ENCODE measurements around the gene DNM3. TPM values are rescaled to one million over a fixed set of nuclear protein-coding genes. Genes with fewer than 3 reads are reported as not detected.
A peak's percentile ranks its signal among the peaks of the same experiment; 100 is the strongest.

The DNM3 gene
- total and polyA plus RNA-seq, 10 of the 15 experiments (the other 5 are each of a cell fraction or from before 2014, with no cell fraction given) = 0.03 to 1.5 (median 0.08) TPM; not detected in 3

DNA sequence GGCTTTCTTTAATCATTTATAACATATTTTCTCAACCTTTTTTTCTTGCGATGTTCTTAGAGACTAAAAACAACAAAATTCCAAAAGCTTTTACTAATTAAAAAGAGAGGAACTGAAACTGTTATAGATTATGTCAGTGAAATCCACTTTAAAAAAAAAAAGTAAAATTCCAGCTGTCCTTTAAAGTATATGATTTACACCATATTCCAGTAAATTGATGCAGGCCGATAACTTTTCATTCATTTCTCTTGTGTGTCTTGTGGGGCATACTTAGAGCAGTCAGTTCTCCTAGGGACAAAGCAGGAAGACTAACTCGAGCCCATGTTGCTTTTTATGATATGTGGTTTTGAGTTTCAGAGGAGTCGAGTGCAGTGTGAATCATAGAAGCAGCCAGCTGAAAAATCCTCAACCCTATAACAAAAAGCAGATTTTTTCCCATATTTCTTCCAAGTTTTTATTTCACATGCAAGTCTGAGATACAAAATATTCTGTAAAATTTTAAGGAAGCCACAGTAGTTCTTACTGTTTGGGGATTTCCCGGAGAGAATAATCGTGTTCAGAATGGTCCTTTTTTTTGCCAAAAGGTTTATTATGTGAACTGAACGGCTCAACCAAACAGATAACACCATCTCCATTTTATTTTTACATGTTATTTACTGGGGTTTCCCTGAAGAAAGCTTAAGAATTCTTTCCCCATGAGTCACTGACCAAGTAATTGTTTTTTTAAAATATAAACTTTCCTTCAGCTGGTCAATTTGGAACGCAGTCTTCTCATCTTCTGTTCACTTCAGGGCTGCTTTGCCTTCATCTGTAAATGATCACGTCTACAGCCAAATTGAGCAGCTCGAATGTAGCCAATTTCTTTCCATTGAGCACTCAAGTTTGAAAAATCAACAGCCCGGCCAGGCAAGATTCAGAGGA lies 502.2 kb downstream of the DNM3 start (continued):
- TF ChIP-seq, protein P1, sequence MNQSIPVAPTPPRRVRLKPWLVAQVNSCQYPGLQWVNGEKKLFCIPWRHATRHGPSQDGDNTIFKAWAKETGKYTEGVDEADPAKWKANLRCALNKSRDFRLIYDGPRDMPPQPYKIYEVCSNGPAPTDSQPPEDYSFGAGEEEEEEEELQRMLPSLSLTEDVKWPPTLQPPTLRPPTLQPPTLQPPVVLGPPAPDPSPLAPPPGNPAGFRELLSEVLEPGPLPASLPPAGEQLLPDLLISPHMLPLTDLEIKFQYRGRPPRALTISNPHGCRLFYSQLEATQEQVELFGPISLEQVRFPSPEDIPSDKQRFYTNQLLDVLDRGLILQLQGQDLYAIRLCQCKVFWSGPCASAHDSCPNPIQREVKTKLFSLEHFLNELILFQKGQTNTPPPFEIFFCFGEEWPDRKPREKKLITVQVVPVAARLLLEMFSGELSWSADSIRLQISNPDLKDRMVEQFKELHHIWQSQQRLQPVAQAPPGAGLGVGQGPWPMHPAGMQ (IDR thresholded peaks at IDR 0.05; ENCODE audit: borderline replicate concordance) = no peak
- TF ChIP-seq EED (IDR thresholded peaks at IDR 0.05; ENCODE audit: low read depth) (no peak), IKZF2 (IDR thresholded peaks at IDR 0.05) (peak; percentile 45 to 62), RELA (IDR thresholded peaks at IDR 0.05; ENCODE audit: borderline replicate concordance, partially characterized antibody) (no peak), MEF2A (IDR thresholded peaks at IDR 0.05; ENCODE audit: insufficient read depth, low read depth, low read length) (no peak), ASH2L (IDR thresholded peaks at IDR 0.05; ENCODE audit: borderline replicate concordance, low read depth) (no peak), TCF3 (IDR thresholded peaks at IDR 0.05; ENCODE audit: borderline replicate concordance, insufficient read depth, low read depth, low read length) (no peak), SRF (IDR thresholded peaks at IDR 0.05; ENCODE audit: low read depth in 2 of 2, low read length in 2 of 2) (no peak), SP1 (IDR thresholded peaks at IDR 0.05; ENCODE audit: low read depth, low read length) (no peak), RBBP5 (conservative IDR thresholded peaks at IDR 0.05) (no peak), CHD4 (IDR thresholded peaks at IDR 0.05) (no peak), BRCA1 (IDR thresholded peaks at IDR 0.05; ENCODE audit: low read depth, low read length) (no peak), ZBED1 (IDR thresholded peaks at IDR 0.05; ENCODE audit: borderline replicate concordance) (no peak), LARP7 (IDR thresholded peaks at IDR 0.05) (no peak), SIX5 (IDR thresholded peaks at IDR 0.05; ENCODE audit: low read depth, low read length, severe bottlenecking) (no peak), MEF2B (IDR thresholded peaks at IDR 0.05; ENCODE audit: partially characterized antibody, poor library complexity, severe bottlenecking) (no peak)
- TF ChIP-seq, protein P2, sequence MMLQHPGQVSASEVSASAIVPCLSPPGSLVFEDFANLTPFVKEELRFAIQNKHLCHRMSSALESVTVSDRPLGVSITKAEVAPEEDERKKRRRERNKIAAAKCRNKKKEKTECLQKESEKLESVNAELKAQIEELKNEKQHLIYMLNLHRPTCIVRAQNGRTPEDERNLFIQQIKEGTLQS (IDR thresholded peaks at IDR 0.05; ENCODE audit: borderline replicate concordance, extremely low read depth, low read depth, low read length) = no peak
- TF ChIP-seq, protein P3, sequence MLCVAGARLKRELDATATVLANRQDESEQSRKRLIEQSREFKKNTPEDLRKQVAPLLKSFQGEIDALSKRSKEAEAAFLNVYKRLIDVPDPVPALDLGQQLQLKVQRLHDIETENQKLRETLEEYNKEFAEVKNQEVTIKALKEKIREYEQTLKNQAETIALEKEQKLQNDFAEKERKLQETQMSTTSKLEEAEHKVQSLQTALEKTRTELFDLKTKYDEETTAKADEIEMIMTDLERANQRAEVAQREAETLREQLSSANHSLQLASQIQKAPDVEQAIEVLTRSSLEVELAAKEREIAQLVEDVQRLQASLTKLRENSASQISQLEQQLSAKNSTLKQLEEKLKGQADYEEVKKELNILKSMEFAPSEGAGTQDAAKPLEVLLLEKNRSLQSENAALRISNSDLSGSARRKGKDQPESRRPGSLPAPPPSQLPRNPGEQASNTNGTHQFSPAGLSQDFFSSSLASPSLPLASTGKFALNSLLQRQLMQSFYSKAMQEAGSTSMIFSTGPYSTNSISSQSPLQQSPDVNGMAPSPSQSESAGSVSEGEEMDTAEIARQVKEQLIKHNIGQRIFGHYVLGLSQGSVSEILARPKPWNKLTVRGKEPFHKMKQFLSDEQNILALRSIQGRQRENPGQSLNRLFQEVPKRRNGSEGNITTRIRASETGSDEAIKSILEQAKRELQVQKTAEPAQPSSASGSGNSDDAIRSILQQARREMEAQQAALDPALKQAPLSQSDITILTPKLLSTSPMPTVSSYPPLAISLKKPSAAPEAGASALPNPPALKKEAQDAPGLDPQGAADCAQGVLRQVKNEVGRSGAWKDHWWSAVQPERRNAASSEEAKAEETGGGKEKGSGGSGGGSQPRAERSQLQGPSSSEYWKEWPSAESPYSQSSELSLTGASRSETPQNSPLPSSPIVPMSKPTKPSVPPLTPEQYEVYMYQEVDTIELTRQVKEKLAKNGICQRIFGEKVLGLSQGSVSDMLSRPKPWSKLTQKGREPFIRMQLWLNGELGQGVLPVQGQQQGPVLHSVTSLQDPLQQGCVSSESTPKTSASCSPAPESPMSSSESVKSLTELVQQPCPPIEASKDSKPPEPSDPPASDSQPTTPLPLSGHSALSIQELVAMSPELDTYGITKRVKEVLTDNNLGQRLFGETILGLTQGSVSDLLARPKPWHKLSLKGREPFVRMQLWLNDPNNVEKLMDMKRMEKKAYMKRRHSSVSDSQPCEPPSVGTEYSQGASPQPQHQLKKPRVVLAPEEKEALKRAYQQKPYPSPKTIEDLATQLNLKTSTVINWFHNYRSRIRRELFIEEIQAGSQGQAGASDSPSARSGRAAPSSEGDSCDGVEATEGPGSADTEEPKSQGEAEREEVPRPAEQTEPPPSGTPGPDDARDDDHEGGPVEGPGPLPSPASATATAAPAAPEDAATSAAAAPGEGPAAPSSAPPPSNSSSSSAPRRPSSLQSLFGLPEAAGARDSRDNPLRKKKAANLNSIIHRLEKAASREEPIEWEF (IDR thresholded peaks at IDR 0.05; ENCODE audit: insufficient replicate concordance, low read depth, low read length) = peak; percentile 66
- TF ChIP-seq, protein P4, sequence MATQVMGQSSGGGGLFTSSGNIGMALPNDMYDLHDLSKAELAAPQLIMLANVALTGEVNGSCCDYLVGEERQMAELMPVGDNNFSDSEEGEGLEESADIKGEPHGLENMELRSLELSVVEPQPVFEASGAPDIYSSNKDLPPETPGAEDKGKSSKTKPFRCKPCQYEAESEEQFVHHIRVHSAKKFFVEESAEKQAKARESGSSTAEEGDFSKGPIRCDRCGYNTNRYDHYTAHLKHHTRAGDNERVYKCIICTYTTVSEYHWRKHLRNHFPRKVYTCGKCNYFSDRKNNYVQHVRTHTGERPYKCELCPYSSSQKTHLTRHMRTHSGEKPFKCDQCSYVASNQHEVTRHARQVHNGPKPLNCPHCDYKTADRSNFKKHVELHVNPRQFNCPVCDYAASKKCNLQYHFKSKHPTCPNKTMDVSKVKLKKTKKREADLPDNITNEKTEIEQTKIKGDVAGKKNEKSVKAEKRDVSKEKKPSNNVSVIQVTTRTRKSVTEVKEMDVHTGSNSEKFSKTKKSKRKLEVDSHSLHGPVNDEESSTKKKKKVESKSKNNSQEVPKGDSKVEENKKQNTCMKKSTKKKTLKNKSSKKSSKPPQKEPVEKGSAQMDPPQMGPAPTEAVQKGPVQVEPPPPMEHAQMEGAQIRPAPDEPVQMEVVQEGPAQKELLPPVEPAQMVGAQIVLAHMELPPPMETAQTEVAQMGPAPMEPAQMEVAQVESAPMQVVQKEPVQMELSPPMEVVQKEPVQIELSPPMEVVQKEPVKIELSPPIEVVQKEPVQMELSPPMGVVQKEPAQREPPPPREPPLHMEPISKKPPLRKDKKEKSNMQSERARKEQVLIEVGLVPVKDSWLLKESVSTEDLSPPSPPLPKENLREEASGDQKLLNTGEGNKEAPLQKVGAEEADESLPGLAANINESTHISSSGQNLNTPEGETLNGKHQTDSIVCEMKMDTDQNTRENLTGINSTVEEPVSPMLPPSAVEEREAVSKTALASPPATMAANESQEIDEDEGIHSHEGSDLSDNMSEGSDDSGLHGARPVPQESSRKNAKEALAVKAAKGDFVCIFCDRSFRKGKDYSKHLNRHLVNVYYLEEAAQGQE (IDR thresholded peaks at IDR 0.05; ENCODE audit: low read depth, low read length) = no peak

Measured in GM12878 (cell line).